ENCODE measurements around the gene CABLES1.

- TF ChIP-seq CTCF (IDR thresholded peaks at IDR 0.05; ENCODE audit: low read length): no peak
- TF ChIP-seq EZH2 (IDR thresholded peaks at IDR 0.05; ENCODE audit: borderline replicate concordance, low read length): no peak
Measured at GRCh38 chr18:23135550-23136325, 453 bp downstream of the CABLES1 start.

Measured in OCI-LY1 (cell line).